H9 (cell line): ENCODE data around the gene BBS1. TPM values are rescaled to one million over a fixed set of nuclear protein-coding genes. Genes with fewer than 3 reads are reported as not detected.

Experiments used
- DNase-seq: peaks from one replicate; pipeline ENCODE4 v3.0.0-alpha.2; 2017
- H2AFZ ChIP-seq: one replicate; pipeline ENCODE4 v1.6.1; 2013; ENCODE audit warnings: mild to moderate bottlenecking, low read length, control low read depth, moderate library complexity
- H2AK5ac ChIP-seq: 2 replicates; pipeline ENCODE4 v1.6.1; 2013; ENCODE audit warnings: low read length, control low read depth, mixed read lengths; ENCODE audit not compliant: insufficient read length
- H2BK120ac ChIP-seq: one replicate; pipeline ENCODE4 v1.6.1; 2013; ENCODE audit warnings: low read depth, mild to moderate bottlenecking, low read length, control low read depth, inconsistent platforms; ENCODE audit not compliant: poor library complexity, severe bottlenecking
- H2BK12ac ChIP-seq: 2 replicates; pipeline ENCODE4 v1.6.1; 2013; ENCODE audit warnings: low read length, control low read depth, mixed read lengths, low read depth; ENCODE audit not compliant: insufficient read length
- H2BK15ac ChIP-seq: 2 replicates; pipeline ENCODE4 v1.6.1; 2013; ENCODE audit warnings: low read depth, low read length, control low read depth
- H2BK20ac ChIP-seq: one replicate; pipeline ENCODE4 v1.6.1; 2013; ENCODE audit warnings: low read depth, mild to moderate bottlenecking, low read length, control low read depth, inconsistent platforms; ENCODE audit not compliant: poor library complexity, severe bottlenecking
- H2BK5ac ChIP-seq: 2 replicates; pipeline ENCODE4 v1.6.1; 2013; ENCODE audit warnings: low read length, control low read depth, mixed read lengths; ENCODE audit not compliant: insufficient read length
- H3K14ac ChIP-seq: 2 replicates; pipeline ENCODE4 v1.6.1; 2013; ENCODE audit warnings: low read length, control low read depth; ENCODE audit not compliant: insufficient read depth
- H3K18ac ChIP-seq: 2 replicates; pipeline ENCODE4 v1.6.1; 2013; ENCODE audit warnings: low read depth, mild to moderate bottlenecking, mixed read lengths, low read length, control low read depth; ENCODE audit not compliant: insufficient read length
- H3K23ac ChIP-seq: 2 replicates; pipeline ENCODE4 v1.6.1; 2013; ENCODE audit warnings: low read length, control low read depth, mixed read lengths, low read depth; ENCODE audit not compliant: insufficient read length
- H3K23me2 ChIP-seq: 2 replicates; pipeline ENCODE4 v1.6.1; 2013; ENCODE audit warnings: low read depth, mild to moderate bottlenecking, mixed read lengths, low read length, control low read depth; ENCODE audit not compliant: insufficient read length, poor library complexity, severe bottlenecking
- H3K27ac ChIP-seq: 2 replicates; pipeline ENCODE4 v1.5.1; 2013; ENCODE audit warnings: low read length, control low read depth, mixed read lengths, low read depth; ENCODE audit not compliant: insufficient read length
- H3K27me3 ChIP-seq: 2 replicates; pipeline ENCODE4 v1.6.1; 2013; ENCODE audit warnings: low read length, control low read depth, inconsistent platforms; ENCODE audit not compliant: insufficient read depth
- H3K4ac ChIP-seq: 2 replicates; pipeline ENCODE4 v1.6.1; 2013; ENCODE audit warnings: low read depth, mild to moderate bottlenecking, control low read depth, inconsistent platforms, low read length, moderate library complexity
- H3K4me1 ChIP-seq: 2 replicates; pipeline ENCODE4 v1.6.1; 2013; ENCODE audit warnings: low read length, control low read depth, inconsistent platforms; ENCODE audit not compliant: insufficient read depth
- H3K4me2 ChIP-seq: 2 replicates; pipeline ENCODE4 v1.6.1; 2013; ENCODE audit warnings: low read length, control low read depth, mixed read lengths; ENCODE audit not compliant: insufficient read length, insufficient read depth
- H3K56ac ChIP-seq: 2 replicates; pipeline ENCODE4 v1.6.1; 2013; ENCODE audit warnings: low read depth, mild to moderate bottlenecking, mixed read lengths, low read length, control low read depth; ENCODE audit not compliant: insufficient read length
- H3K79me1 ChIP-seq: 2 replicates; pipeline ENCODE4 v1.6.1; 2013; ENCODE audit warnings: low read depth, mild to moderate bottlenecking, moderate library complexity, low read length, control low read depth, inconsistent platforms; ENCODE audit not compliant: insufficient read depth, poor library complexity, severe bottlenecking
- H3K79me2 ChIP-seq: 2 replicates; pipeline ENCODE4 v1.6.1; 2013; ENCODE audit warnings: low read length, control low read depth, inconsistent platforms; ENCODE audit not compliant: insufficient read depth
- H3K9ac ChIP-seq: 2 replicates; pipeline ENCODE4 v1.6.1; 2013; ENCODE audit warnings: low read length, control low read depth, mixed read lengths; ENCODE audit not compliant: insufficient read length; ENCODE audit errors: extremely low read depth
- H3K9me3 ChIP-seq: one replicate; pipeline ENCODE4 v1.6.1; 2013; ENCODE audit warnings: low read depth, low read length, inconsistent platforms; ENCODE audit not compliant: control insufficient read depth
- H3T11ph ChIP-seq: one replicate; pipeline ENCODE4 v1.6.1; 2013; ENCODE audit warnings: mild to moderate bottlenecking, low read length, control low read depth, inconsistent platforms
- H4K20me1 ChIP-seq: one replicate; pipeline ENCODE4 v1.6.1; 2013; ENCODE audit not compliant: control insufficient read depth, insufficient read length, insufficient read depth
- H4K5ac ChIP-seq: 2 replicates; pipeline ENCODE4 v1.6.1; 2013; ENCODE audit warnings: low read depth, mild to moderate bottlenecking, mixed read lengths, low read length, control low read depth; ENCODE audit not compliant: insufficient read length
- H4K8ac ChIP-seq: replicated peaks from 2 replicates; pipeline ENCODE4 v1.6.1; 2013; ENCODE audit warnings: low read length, control low read depth, mixed read lengths, low read depth; ENCODE audit not compliant: insufficient read length
- H4K91ac ChIP-seq: 2 replicates; pipeline ENCODE4 v1.6.1; 2013; ENCODE audit warnings: low read depth, mild to moderate bottlenecking, moderate library complexity, mixed read lengths, low read length, control low read depth; ENCODE audit not compliant: insufficient read length
- H3K27ac Mint-ChIP-seq, 3 experiments: 2 replicates in 2 of 3; 3 replicates in 1 of 3; pipeline ENCODE4 v1.8.0; 2020 to 2021; ENCODE audit warnings: mixed read lengths in 3 of 3, mild to moderate bottlenecking in 1 of 3, moderate library complexity in 1 of 3
- H3K27me3 Mint-ChIP-seq: 2 replicates; pipeline ENCODE4 v1.8.0; 2021; ENCODE audit warnings: low read depth, mild to moderate bottlenecking, moderate library complexity, mixed read lengths
- H3K36me3 Mint-ChIP-seq, 3 experiments: 2 replicates in 2 of 3; 3 replicates in 1 of 3; pipeline ENCODE4 v1.8.0; 2020 to 2021; ENCODE audit warnings: low read depth in 3 of 3, mixed read lengths in 3 of 3; ENCODE audit not compliant: insufficient read depth in 1 of 3
- H3K4me1 Mint-ChIP-seq, 2 experiments: 2 replicates each; pipeline ENCODE4 v1.8.0; 2020; ENCODE audit warnings: mixed read lengths in 2 of 2
- H3K4me3 Mint-ChIP-seq, 2 experiments: 2 replicates in 1 of 2; 3 replicates in 1 of 2; pipeline ENCODE4 v1.8.0; 2020 to 2021; ENCODE audit warnings: mild to moderate bottlenecking in 2 of 2, mixed read lengths in 2 of 2, moderate library complexity in 1 of 2
- H3K9me3 Mint-ChIP-seq, 2 experiments: 2 replicates in 1 of 2; 3 replicates in 1 of 2; pipeline ENCODE4 v1.8.0; 2020; ENCODE audit warnings: mild to moderate bottlenecking in 2 of 2, mixed read lengths in 2 of 2, moderate library complexity in 1 of 2
- WGBS: extraction: QIAGEN DNeasy Blood & Tissue Kit; methylation state at CpG from one replicate; pipeline ENCODE4 v1.1.7; 2013; ENCODE audit warnings: missing lambda C conversion rate, low lambda C conversion rate, mixed read lengths; ENCODE audit not compliant: insufficient read length; ENCODE audit errors: extremely low coverage; 5-methylcytosine and 5-hydroxymethylcytosine counted together
- total RNA-seq: library from RNA; stranded (reverse); gene quantifications from 2 replicates; pipeline ENCODE4 v1.2.1, GENCODE V29; 2021
- TF ChIP-seq, protein P1 (sequence below): fragments of 200-600 bp; sonication (generic); conservative IDR thresholded peaks from 3 replicates; pipeline ENCODE4 v1.8.0; 2021; ENCODE audit warnings: antibody characterized with exemption, mild to moderate bottlenecking

BBS1 gene
- total RNA-seq, 1 experiment from 2014 or later, result 27.2 TPM

DNA sequence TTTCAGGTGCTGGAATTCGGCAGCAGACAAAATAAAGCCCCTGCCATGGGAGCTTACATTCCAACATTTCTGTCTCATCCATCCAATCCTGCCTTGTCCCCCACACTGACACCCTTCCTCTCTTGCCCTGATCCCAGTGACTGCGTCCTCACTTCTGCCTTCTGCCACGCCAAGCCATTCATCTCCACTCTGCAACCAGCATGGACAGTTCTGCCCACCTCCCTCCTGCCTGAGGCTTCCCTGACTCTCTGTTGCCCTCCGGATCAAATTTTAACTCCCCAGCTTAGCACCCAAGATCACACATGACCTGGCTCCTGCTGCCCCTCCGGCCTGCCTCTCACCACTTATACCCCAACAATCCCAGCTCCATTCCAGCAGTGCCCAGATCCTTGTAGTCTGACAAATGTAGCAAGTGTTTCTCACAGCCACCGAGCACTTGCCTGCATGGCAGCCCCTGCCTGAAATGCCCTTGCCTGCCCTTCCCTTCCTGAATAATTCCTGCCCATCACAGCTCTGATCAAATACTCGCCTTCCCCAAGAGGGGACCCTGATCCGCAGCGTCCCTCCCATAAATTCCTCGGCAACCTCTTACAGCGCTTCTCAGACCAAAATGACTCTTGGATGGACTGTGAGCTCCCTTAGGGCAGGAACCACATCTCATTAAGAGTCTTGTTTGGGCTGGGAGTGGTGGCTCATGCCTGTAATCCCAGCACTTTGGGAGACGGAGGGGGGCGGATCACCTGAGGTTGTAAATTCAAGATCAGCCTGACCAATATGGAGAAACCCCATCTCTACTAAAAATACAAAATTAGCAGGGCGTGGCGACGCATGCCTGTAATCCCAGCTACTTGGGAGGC lies 38.6 kb downstream of the BBS1 start:
- H4K8ac ChIP-seq, result no peak overlapping the region
- Mint-ChIP-seq H3K4me3 (peak overlapping the region; percentile 4 to 47), H3K36me3 (peaks cover 2 to 30% (median 21%) of the 10 kb centered on the region in 3 experiments; a peak in 6 of 7 replicates), H3K27ac (peak overlapping the region in 2 of 3 experiments; percentile 54 to 77; a peak in 3 of 7 replicates), H3K4me1 (peaks cover 29 to 30% of the 10 kb centered on the region in 2 experiments), H3K9me3 (no peaks in the 10 kb centered on the region; a peak in 1 of 5 replicates), H3K27me3 (no peaks in the 10 kb centered on the region; the same call in 1 of the 2 replicates)
- H3K4me2 ChIP-seq, result no peak overlapping the region
- no peak overlapping the region for H3K27ac ChIP-seq
- no peaks in the 10 kb centered on the region for H3K27me3 ChIP-seq
- no peaks in the 10 kb centered on the region for H3K23me2 ChIP-seq
- H3K23ac ChIP-seq, result no peak overlapping the region
- no peak overlapping the region for H3T11ph ChIP-seq
- no peak overlapping the region for H2BK15ac ChIP-seq
- no peak overlapping the region for H2BK120ac ChIP-seq
- no peak overlapping the region for H2BK5ac ChIP-seq
- no peaks in the 10 kb centered on the region for H3K79me1 ChIP-seq
- H3K4ac ChIP-seq, result no peak overlapping the region
- H2BK12ac ChIP-seq, result no peak overlapping the region
- H3K56ac ChIP-seq, result no peak overlapping the region
- no peaks in the 10 kb centered on the region for H4K20me1 ChIP-seq
- no peak overlapping the region for H4K5ac ChIP-seq
- no CpG with 5 or more reads among the region's 16 CpGs for WGBS
- no peaks in the 10 kb centered on the region for H3K4me1 ChIP-seq
- no peak overlapping the region for H4K91ac ChIP-seq
- no peak overlapping the region for H2BK20ac ChIP-seq
- H3K79me2 ChIP-seq, result no peaks in the 10 kb centered on the region
- no peak for DNase-seq
- TF ChIP-seq, protein P1, sequence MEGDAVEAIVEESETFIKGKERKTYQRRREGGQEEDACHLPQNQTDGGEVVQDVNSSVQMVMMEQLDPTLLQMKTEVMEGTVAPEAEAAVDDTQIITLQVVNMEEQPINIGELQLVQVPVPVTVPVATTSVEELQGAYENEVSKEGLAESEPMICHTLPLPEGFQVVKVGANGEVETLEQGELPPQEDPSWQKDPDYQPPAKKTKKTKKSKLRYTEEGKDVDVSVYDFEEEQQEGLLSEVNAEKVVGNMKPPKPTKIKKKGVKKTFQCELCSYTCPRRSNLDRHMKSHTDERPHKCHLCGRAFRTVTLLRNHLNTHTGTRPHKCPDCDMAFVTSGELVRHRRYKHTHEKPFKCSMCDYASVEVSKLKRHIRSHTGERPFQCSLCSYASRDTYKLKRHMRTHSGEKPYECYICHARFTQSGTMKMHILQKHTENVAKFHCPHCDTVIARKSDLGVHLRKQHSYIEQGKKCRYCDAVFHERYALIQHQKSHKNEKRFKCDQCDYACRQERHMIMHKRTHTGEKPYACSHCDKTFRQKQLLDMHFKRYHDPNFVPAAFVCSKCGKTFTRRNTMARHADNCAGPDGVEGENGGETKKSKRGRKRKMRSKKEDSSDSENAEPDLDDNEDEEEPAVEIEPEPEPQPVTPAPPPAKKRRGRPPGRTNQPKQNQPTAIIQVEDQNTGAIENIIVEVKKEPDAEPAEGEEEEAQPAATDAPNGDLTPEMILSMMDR, result no peak
- H2AK5ac ChIP-seq, result no peak overlapping the region
- no peak overlapping the region for H2AFZ ChIP-seq
- H3K14ac ChIP-seq, result no peak overlapping the region
- no peaks in the 10 kb centered on the region for H3K9me3 ChIP-seq
- H3K18ac ChIP-seq, result no peak overlapping the region
- no peak overlapping the region for H3K9ac ChIP-seq
